HL-60/S4 treated with phorbol 12-myristate 13-acetate at 8.2 ng/mL for 4 days and 3 days (cell line): ENCODE data around the gene TMEM144.
"Not testable (repeated sequence)": the region's sequence is repeated elsewhere in the genome, so short reads cannot be mapped to it uniquely, and the experiment has no call there.

Source experiments
- in situ Hi-C: fragments of 300-500 bp; cut with MboI; formaldehyde crosslinking; loops from 2 replicates; pipeline ENCODE4 v1.15.0; 2022; ENCODE audit warnings: low sequenced_read_pairs

TMEM144 gene

DNA sequence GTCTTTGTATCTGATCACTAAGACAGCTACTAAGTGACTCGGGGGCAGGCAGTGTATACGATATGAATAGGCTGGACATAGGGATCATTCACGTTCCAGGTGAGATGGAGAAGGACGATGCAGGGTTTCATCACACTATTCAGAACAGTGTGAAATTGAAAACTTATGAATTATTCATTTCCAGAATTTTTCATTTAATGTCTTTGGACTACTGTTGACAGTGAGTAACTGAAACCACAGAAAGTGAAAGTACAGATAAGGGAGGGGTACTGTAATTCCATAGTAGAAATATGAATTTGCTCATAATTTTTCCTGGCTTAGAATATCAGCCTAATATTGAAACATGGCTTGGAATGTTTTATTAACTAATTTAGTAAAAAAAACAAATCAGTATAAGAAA lies 24.4 kb downstream of the TMEM144 start:
- in situ Hi-C loops: no loop called here

DNA sequence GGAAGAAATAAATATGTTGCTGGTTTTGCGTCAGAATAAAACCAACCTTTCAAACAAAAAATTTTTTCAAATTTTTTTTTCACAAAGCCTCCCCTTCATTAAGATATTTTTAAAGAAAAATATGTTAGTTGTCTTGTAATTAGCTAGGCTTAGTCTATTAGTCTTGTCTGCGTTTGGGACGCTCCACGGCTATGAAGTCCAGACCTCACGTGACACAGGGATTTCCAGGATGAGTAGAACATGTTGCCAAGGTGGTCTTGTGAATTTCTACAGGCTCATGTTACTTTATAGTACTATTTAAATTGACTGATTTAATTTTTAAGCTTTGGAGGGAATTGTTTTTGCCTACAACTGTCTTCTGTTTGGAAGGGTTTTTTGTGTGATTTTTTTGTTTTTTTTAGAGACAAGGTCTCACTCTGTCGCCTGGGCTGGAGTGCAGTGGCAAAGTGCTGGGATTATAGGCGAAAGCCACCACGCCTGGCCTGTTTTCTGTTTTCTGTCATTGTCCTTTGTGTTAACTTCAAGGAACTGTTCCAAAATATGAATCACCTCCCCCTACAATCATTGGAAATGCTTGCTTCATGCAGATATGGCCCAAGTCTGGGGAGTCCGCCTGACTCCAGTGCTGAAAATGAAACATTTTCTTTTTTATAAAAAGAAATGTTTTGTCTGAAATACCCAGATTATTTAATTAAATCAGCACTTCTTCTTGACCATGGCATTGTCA lies 26.2 kb downstream of the TMEM144 start:
- in situ Hi-C loops: no loop called here

- in situ Hi-C loops: no loop called here
These were observed 28.3 kb downstream of the TMEM144 start for GRCh38 chr4:158238575-158238974.

DNA sequence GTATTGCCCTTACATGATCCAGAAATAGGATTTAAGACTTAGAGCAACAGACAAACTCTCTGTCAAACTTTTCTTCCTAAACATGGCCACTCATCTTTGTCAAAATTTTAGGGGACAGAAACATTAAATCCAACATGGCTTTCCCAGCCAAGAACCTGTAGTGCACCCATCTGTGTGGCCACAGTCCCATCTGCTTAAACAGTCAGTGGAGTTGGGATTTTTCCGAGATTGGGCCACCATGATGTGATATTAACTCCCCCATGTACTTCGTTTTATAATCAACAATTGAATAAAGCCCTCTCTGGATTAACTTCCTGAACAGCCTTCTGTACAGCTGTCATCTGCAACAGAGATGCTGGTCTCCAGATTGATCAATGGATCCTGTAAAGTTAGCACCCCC lies 28.9 kb downstream of the TMEM144 start:
- in situ Hi-C loops: no loop called here

GRCh38 chr4:158243071-158243470 lies 32.8 kb downstream of the TMEM144 start:
- in situ Hi-C loops: no loop called here

DNA sequence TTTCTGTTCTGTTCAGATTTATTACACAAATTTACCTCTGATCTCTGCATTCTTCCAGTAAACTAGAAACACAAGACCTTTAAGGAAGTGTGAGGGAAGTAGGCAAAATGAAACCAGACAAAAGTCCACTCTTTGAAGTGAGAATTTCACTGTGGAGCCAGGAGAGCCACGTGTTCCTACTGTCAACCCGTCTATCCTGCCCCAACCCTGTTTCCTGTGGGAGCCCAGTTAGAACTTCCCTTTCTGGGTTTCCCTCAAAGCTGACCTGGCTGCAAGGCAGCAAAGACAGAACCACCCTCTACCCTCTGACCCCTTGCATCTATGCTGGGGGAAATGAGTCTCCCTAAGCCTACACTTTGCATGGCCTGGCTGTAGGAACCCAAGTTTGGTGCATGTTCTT lies 40.0 kb downstream of the TMEM144 start:
- in situ Hi-C loops: no loop called here

GRCh38 chr4:158253350-158253980 lies 43.2 kb downstream of the TMEM144 start:
- in situ Hi-C loops: no loop called here

DNA sequence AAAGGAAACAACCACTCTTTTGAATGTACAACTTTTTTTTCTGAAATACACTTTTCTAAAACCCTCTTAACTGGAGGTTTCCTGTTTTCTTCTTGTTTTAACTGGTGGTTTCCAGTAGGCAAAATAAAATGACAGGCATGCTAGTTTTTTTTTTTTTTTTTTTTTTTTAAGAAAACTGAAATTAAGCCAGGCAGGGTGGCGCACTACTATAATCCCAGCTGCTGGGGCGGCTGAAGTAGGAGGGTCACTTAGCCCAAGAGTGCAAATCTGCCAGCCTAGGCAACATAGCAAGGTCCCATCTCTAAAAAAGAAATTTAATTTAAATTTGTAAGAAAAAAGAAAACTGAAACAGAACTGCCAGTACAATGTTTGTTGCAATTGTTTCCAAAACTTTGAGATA lies 44.0 kb downstream of the TMEM144 start:
- in situ Hi-C loops: no loop called here

GRCh38 chr4:158255727-158256324 lies 45.5 kb downstream of the TMEM144 start:
- in situ Hi-C loops: no loop called here

DNA sequence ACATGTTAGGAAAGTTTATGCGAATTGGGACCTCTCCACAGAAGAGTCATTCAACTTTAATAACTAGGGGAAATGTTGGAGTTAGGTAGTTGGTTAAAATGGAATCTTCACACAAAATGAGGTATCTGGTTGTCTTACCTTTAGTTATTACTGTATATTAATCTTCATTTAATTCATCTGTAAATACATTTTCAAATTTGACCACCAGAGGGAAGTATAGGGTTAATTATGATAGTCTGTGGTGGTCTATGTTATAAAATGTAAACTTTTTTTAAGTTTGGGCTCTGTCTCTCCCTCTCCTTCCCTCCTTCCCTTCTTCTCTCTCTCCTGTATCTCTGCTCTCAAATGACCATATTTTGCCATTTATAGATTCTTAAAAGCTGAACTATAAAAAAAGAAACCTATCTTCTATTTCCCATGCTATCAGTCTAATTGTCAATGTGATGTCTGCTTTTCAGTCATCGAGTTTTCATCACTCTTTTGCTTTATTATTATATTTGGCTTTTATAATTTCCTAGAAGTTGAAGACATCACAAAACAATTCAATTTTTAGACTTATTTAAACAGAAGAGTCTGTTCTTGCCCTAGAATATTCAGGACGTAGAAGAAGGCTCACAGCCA lies 49.8 kb downstream of the TMEM144 start:
- in situ Hi-C loops: no loop called here

GRCh38 chr4:158261480-158261879 lies 51.2 kb downstream of the TMEM144 start:
- in situ Hi-C loops: no loop called here

- in situ Hi-C loops: no loop called here
These were observed 58.3 kb downstream of the TMEM144 start for GRCh38 chr4:158268553-158268952.

- in situ Hi-C loops: no loop called here
These were observed 64.3 kb downstream of the TMEM144 start for GRCh38 chr4:158274636-158275035.

- in situ Hi-C loops: no loop called here
These were observed 67.3 kb downstream of the TMEM144 start for GRCh38 chr4:158277558-158277957.

DNA sequence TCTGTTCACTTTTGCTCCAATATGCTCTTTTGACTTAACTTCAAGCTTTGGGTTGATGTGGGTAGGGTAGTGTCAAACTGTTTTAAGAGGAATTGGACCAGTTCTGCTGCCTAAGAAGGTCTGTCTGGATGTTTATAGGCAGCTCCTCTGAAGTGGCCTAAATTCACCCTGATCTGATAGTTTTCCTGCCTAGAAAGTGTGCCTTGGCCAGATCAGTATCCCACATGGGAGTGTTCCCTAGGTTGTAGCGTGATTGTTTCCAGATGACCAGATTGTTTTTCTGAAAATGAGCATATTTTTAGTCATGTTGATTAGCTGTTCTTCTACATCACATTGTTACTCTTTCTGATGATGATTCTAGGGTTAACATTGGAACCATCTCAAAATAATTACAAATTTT lies 68.8 kb downstream of the TMEM144 start:
- in situ Hi-C loops: not testable (repeated sequence)

GRCh38 chr4:158280856-158281255 lies 70.6 kb downstream of the TMEM144 start:
- in situ Hi-C loops: no loop called here

GRCh38 chr4:158282252-158282651 lies 72.0 kb downstream of the TMEM144 start:
- in situ Hi-C loops: no loop called here

DNA sequence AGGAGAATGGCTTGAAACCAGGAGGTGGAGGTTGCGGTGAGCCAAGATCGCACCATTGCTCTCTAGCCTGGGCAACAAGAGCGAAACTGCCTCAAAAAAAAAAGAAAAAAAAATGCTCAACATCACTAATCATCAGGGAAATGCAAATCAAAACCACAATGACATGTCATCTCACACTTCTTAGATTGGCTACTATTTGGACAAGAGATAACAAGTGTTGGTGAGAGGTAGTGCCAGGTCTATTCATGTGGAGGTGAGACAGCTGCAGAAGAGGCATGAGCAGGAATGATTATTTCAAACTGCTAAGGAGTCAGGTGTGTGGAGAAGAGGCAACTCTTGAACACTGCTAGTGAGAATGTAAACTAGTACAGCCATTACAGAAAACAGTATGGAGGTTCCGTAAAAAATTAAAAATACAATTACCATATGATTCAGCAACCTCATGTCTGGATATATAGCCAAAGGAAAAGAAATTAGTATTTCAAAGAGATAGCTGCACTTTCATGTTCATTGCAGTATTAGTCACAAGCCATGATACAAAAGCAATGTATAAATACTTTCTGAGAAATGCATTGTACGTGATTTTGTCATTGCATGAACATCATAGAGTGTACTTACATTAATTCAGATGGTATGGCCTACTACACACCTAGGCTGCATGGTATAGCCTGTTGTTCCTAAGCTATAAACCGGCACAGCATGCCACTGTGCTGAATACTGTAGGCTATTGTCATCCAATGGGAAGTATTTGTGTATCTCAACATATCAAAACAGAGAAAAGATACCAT lies 75.3 kb downstream of the TMEM144 start:
- in situ Hi-C loops: no loop called here

GRCh38 chr4:158290912-158291311 lies 80.6 kb downstream of the TMEM144 start:
- in situ Hi-C loops: no loop called here

- in situ Hi-C loops: no loop called here
These were observed 81.2 kb downstream of the TMEM144 start for GRCh38 chr4:158291334-158292055.
